Neural cell (in vitro differentiated cells): ENCODE results near the gene BLCAP. TPM values are rescaled to one million over a fixed set of nuclear protein-coding genes. Genes with fewer than 3 reads are reported as not detected.
"Not testable (repeated sequence)": the region's sequence is repeated elsewhere in the genome, so short reads cannot be mapped to it uniquely, and the experiment has no call there.

ENCODE experiments used
- H2AFZ ChIP-seq: fragments of 200-600, 300-800 bp; sonication (generic), shearing (Covaris generic); 2 replicates; pipeline ENCODE4 v1.6.0; 2014; ENCODE audit warnings: low read depth, mild to moderate bottlenecking, antibody characterized with exemption, low read length, moderate library complexity
- H3F3A ChIP-seq: fragments of 200-600 bp; shearing (Covaris generic); 2 replicates; pipeline ENCODE4 v1.6.1; 2016; ENCODE audit warnings: mild to moderate bottlenecking, moderate library complexity, mixed read lengths, antibody characterized with exemption, low read length; ENCODE audit not compliant: insufficient read depth, poor library complexity, severe bottlenecking
- H3K27ac ChIP-seq: fragments of 200-600, 300-800 bp; sonication (generic), shearing (Covaris generic); 2 replicates; pipeline ENCODE4 v1.5.1; 2014; ENCODE audit warnings: mild to moderate bottlenecking, low read length, moderate library complexity
- H3K27me3 ChIP-seq: fragments of 300-800, 200-600 bp; sonication (generic), shearing (Covaris generic); 2 replicates; pipeline ENCODE4 v1.6.0; 2014; ENCODE audit warnings: mild to moderate bottlenecking, low read depth, low read length, moderate library complexity; ENCODE audit not compliant: insufficient read depth
- H3K36me3 ChIP-seq: fragments of 300-800, 200-600 bp; sonication (generic), shearing (Covaris generic); 2 replicates; pipeline ENCODE4 v1.5.1; 2014; ENCODE audit warnings: mild to moderate bottlenecking, antibody characterized with exemption, low read length, moderate library complexity; ENCODE audit not compliant: insufficient read depth
- H3K4me2 ChIP-seq: fragments of 300-800, 200-600 bp; sonication (generic), shearing (Covaris generic); 2 replicates; pipeline ENCODE4 v1.6.0; 2014; ENCODE audit warnings: mild to moderate bottlenecking, low read length
- H3K4me3 ChIP-seq: fragments of 300-800, 200-600 bp; sonication (generic), shearing (Covaris generic); 2 replicates; pipeline ENCODE4 v1.5.1; 2014; ENCODE audit warnings: mild to moderate bottlenecking, low read length, moderate library complexity
- H3K79me2 ChIP-seq: fragments of 200-600 bp; shearing (Covaris generic); replicated peaks from 2 replicates; pipeline ENCODE4 v1.6.0; 2014; ENCODE audit warnings: mild to moderate bottlenecking, low read length, moderate library complexity; ENCODE audit not compliant: insufficient read depth
- H3K9ac ChIP-seq: fragments of 300-800, 200-600 bp; sonication (generic), shearing (Covaris generic); 2 replicates; pipeline ENCODE4 v1.6.1; 2016; ENCODE audit warnings: mild to moderate bottlenecking, low read length, mixed read lengths
- H3K9me2 ChIP-seq: fragments of 200-600 bp; shearing (Covaris generic); 2 replicates; pipeline ENCODE4 v1.6.1; 2016; ENCODE audit warnings: mild to moderate bottlenecking, low read length, mixed read lengths; ENCODE audit not compliant: insufficient read depth
- H3K9me3 ChIP-seq: fragments of 200-600, 300-800 bp; sonication (generic), shearing (Covaris generic); 2 replicates; pipeline ENCODE4 v1.6.1; 2016; ENCODE audit warnings: mild to moderate bottlenecking, mixed run types, low read length, moderate library complexity, mixed read lengths
- H4K20me1 ChIP-seq: fragments of 200-600 bp; shearing (Covaris generic); 2 replicates; pipeline ENCODE4 v1.6.1; 2016; ENCODE audit warnings: mild to moderate bottlenecking, mixed run types; ENCODE audit not compliant: insufficient read depth
- EP300 ChIP-seq: fragments of 450-650 bp; conservative IDR thresholded peaks from 2 replicates; pipeline ENCODE4 v1.6.1; 2014; ENCODE audit warnings: antibody characterized with exemption, mild to moderate bottlenecking, moderate library complexity; ENCODE audit not compliant: poor library complexity, severe bottlenecking
- EZH2 ChIP-seq: fragments of 200-600, 300-800 bp; shearing (Covaris generic), sonication (generic); IDR thresholded peaks from 2 replicates; pipeline ENCODE4 v1.6.1; 2014; ENCODE audit warnings: antibody characterized with exemption, low read length, borderline replicate concordance, mild to moderate bottlenecking; ENCODE audit not compliant: insufficient read depth, poor library complexity, severe bottlenecking
- MXI1 ChIP-seq: fragments of 450-650 bp; conservative IDR thresholded peaks from 2 replicates; pipeline ENCODE4 v1.6.1; 2014; ENCODE audit warnings: antibody characterized with exemption, mild to moderate bottlenecking; ENCODE audit not compliant: poor library complexity, severe bottlenecking
- POLR2AphosphoS5 ChIP-seq: IDR thresholded peaks from 2 replicates; pipeline ENCODE4 v1.6.1; 2012
- RAD21 ChIP-seq: fragments of 450-650 bp; conservative IDR thresholded peaks from 2 replicates; pipeline ENCODE4 v1.6.1; 2014; ENCODE audit warnings: antibody characterized with exemption, mild to moderate bottlenecking, moderate library complexity
- SMC3 ChIP-seq: fragments of 450-650 bp; conservative IDR thresholded peaks from 2 replicates; pipeline ENCODE4 v1.6.1; 2014; ENCODE audit warnings: antibody characterized with exemption, mild to moderate bottlenecking, moderate library complexity; ENCODE audit not compliant: poor library complexity
- TAF1 ChIP-seq: IDR thresholded peaks from 2 replicates; pipeline ENCODE4 v1.6.1; 2012; ENCODE audit warnings: low read depth
- polyA minus RNA-seq: library from RNA; depleted of rRNA, polyadenylated mRNA; stranded (reverse); fragments of >200 nt; gene quantifications from 2 replicates; pipeline ENCODE4 v1.2.3, GENCODE V29; 2014
- polyA plus RNA-seq: library from polyadenylated mRNA; depleted of rRNA; stranded (reverse); fragments of >200 nt; gene quantifications from 2 replicates; pipeline ENCODE4 v1.2.3, GENCODE V29; 2014
- TF ChIP-seq, protein P1 (sequence below): IDR thresholded peaks from 2 replicates; pipeline ENCODE4 v1.6.1; 2012; ENCODE audit warnings: borderline replicate concordance
- TF ChIP-seq, protein P2 (sequence below): fragments of 450-650 bp; IDR thresholded peaks from 2 replicates; pipeline ENCODE4 v1.5.1; 2014; ENCODE audit warnings: antibody characterized with exemption, mild to moderate bottlenecking, moderate library complexity; ENCODE audit not compliant: poor library complexity, severe bottlenecking

Gene BLCAP, protein sequence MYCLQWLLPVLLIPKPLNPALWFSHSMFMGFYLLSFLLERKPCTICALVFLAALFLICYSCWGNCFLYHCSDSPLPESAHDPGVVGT
- polyA plus RNA-seq, result 344 and 359 TPM in 2 replicates
- 228 and 231 TPM in 2 replicates for polyA minus RNA-seq

DNA sequence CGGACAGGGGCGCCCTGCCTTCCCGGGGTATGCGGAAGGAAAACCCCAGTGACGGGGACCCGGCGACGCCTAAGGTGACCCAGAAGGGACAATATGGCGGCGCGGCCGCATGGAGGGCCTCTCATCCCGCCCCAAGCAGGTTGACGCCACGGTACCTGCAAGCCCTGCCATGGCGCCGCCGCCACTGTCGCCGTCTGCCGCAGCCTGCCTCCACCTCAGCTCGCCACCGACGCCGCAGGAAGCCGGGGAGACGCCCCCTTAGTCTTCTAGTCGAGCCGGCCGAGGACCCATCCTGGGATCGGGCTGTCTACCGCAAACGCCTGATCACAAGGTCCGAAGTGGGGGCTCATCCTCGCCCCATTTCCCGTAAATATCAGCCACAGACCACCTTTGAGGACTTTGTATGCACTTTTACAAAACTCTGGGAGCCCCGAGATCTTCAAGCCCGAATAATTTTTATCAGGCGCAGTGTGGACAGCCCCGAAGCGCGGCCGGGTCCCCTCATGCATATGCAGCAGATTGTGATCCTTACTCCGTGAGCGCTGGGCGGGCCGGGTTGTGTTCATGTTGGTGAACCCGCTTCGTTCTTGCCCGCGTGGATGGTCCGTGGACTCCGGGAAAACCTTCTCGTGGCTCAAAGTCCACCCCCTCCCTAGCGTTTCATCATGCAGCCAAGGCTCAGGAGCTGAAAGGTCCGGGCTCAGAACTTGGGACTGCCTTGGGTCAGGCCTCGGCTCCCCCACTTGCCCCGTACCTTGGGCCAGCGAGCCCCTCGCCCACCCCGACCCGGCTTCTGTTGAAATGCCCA lies at the start of gene BLCAP:
TSS of gene BLCAP (minus strand) at position 239 of the 808 bp plus-strand sequence. CDS start 8,702 bp downstream, outside the sequence.
- H3K9me2 ChIP-seq, result no peaks in the 10 kb centered on the region
- H3F3A ChIP-seq, result no peaks in the 10 kb centered on the region
- peaks cover 3% of the 10 kb centered on the region for H4K20me1 ChIP-seq
- H2AFZ ChIP-seq, result peak within 1 kb of the TSS; percentile 57
- H3K79me2 ChIP-seq, result peaks cover 48% of the 10 kb centered on the region
- peak within 1 kb of the TSS; percentile 87 for H3K4me2 ChIP-seq
- TF ChIP-seq MXI1, result peak; percentile 90
- TF ChIP-seq EZH2, result no peak
- peak; percentile 65 for TF ChIP-seq RAD21
- TF ChIP-seq, protein P1, sequence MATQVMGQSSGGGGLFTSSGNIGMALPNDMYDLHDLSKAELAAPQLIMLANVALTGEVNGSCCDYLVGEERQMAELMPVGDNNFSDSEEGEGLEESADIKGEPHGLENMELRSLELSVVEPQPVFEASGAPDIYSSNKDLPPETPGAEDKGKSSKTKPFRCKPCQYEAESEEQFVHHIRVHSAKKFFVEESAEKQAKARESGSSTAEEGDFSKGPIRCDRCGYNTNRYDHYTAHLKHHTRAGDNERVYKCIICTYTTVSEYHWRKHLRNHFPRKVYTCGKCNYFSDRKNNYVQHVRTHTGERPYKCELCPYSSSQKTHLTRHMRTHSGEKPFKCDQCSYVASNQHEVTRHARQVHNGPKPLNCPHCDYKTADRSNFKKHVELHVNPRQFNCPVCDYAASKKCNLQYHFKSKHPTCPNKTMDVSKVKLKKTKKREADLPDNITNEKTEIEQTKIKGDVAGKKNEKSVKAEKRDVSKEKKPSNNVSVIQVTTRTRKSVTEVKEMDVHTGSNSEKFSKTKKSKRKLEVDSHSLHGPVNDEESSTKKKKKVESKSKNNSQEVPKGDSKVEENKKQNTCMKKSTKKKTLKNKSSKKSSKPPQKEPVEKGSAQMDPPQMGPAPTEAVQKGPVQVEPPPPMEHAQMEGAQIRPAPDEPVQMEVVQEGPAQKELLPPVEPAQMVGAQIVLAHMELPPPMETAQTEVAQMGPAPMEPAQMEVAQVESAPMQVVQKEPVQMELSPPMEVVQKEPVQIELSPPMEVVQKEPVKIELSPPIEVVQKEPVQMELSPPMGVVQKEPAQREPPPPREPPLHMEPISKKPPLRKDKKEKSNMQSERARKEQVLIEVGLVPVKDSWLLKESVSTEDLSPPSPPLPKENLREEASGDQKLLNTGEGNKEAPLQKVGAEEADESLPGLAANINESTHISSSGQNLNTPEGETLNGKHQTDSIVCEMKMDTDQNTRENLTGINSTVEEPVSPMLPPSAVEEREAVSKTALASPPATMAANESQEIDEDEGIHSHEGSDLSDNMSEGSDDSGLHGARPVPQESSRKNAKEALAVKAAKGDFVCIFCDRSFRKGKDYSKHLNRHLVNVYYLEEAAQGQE, result peak; percentile 86
- TF ChIP-seq TAF1, result peak; percentile 94
- TF ChIP-seq, protein P2, sequence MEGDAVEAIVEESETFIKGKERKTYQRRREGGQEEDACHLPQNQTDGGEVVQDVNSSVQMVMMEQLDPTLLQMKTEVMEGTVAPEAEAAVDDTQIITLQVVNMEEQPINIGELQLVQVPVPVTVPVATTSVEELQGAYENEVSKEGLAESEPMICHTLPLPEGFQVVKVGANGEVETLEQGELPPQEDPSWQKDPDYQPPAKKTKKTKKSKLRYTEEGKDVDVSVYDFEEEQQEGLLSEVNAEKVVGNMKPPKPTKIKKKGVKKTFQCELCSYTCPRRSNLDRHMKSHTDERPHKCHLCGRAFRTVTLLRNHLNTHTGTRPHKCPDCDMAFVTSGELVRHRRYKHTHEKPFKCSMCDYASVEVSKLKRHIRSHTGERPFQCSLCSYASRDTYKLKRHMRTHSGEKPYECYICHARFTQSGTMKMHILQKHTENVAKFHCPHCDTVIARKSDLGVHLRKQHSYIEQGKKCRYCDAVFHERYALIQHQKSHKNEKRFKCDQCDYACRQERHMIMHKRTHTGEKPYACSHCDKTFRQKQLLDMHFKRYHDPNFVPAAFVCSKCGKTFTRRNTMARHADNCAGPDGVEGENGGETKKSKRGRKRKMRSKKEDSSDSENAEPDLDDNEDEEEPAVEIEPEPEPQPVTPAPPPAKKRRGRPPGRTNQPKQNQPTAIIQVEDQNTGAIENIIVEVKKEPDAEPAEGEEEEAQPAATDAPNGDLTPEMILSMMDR, result peak; percentile 39
- TF ChIP-seq POLR2AphosphoS5, result peak; percentile 91
- TF ChIP-seq EP300, result peak; percentile 72
- peak; percentile 74 for TF ChIP-seq SMC3
- H3K27me3 ChIP-seq, result no peaks in the 10 kb centered on the region
- H3K4me3 ChIP-seq, result peak within 1 kb of the TSS; percentile 85
- no peaks in the 10 kb centered on the region for H3K36me3 ChIP-seq
- peak within 1 kb of the TSS; percentile 93 for H3K9ac ChIP-seq
- peak within 1 kb of the TSS; percentile 87 for H3K27ac ChIP-seq
- H3K9me3 ChIP-seq, result no peaks in the 10 kb centered on the region

DNA sequence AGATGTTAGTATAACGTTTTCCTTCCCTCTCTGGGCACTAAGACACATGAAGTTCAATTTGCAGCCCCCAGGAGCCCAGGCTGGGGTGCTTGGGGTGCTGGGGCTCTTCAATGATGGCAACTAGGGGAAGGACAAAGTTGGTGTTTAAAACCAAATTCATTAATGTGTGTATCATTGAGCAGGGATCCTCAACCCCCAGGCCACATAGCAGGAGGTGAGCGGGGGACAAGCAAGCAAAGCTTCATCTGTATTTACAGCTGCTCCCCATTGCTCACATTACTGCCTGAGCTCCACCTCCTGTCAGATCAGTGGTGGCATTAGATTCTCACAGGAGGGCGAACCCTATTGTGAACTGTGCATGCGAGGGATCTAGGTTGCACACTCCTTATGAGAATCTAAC lies 49.8 kb upstream of the BLCAP start:
- H4K20me1 ChIP-seq, H3K36me3 ChIP-seq, H3K4me3 ChIP-seq: not testable (repeated sequence)

More for the DNA sequence above, 49.8 kb upstream of the BLCAP start:
- H2AFZ ChIP-seq, H3K9ac ChIP-seq, H3K79me2 ChIP-seq, H3K9me2 ChIP-seq, H3F3A ChIP-seq, H3K4me2 ChIP-seq, H3K27ac ChIP-seq, H3K27me3 ChIP-seq, H3K9me3 ChIP-seq: not testable (repeated sequence)
